ENCODE measurements around the gene ARHGAP25.

DNA sequence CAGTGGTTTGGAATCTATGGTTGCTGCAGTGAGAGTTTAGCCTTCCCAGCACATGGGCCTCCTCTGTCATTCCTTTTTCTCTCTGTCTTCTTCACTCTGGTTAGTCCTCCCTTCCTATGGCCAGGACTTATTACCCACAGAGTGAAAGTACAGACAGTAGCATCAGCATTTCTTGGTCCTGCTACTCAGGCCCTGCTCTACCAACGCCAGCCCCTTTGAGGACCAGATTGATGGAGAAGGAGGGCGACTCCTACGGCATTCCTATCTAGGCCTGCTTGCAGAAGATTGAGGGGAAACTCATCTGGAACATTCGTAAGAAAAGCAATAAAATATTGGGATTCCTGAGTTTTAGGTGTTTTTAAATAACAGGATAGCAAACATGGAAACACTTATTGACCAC, 93.1 kb downstream of the ARHGAP25 start:
- TF ChIP-seq CTCF (IDR thresholded peaks at IDR 0.05): no peak
- TF ChIP-seq POLR2AphosphoS5 (IDR thresholded peaks at IDR 0.05): no peak

All from esophagus muscularis mucosa (tissue), 3 donors.